ENCODE results near the gene SNX9.

Gene SNX9

GRCh38 chr6:157983406-157984119 is 160.5 kb downstream of the SNX9 start:
- DNase-seq: no peak

GRCh38 chr6:157984128-157984527 is 161.1 kb downstream of the SNX9 start:
- DNase-seq: no peak

- peak; percentile 33 for DNase-seq
Measured at GRCh38 chr6:157984686-157985225, 161.7 kb downstream of the SNX9 start.

GRCh38 chr6:157985378-157986155 is 162.5 kb downstream of the SNX9 start:
- no peak for DNase-seq

GRCh38 chr6:157987788-157988699 is 165.0 kb downstream of the SNX9 start:
- no peak for DNase-seq

- no peak for DNase-seq
Measured at GRCh38 chr6:157988700-157989063, 165.6 kb downstream of the SNX9 start.

GRCh38 chr6:157989541-157990289 is 166.7 kb downstream of the SNX9 start:
- no peak for DNase-seq

- no peak for DNase-seq
Measured at GRCh38 chr6:157990321-157991066, 167.4 kb downstream of the SNX9 start.

- no peak for DNase-seq
Measured at GRCh38 chr6:157991067-157991432, 168.0 kb downstream of the SNX9 start.

GRCh38 chr6:157993076-157993475 is 170.0 kb downstream of the SNX9 start:
- no peak for DNase-seq

GRCh38 chr6:157994125-157994795 is 171.2 kb downstream of the SNX9 start:
- DNase-seq: no peak
